ENCODE data around the gene PYY.
"Not testable (repeated sequence)": the region's sequence is repeated elsewhere in the genome, so short reads cannot be mapped to it uniquely, and the experiment has no call there.

PYY gene

DNA sequence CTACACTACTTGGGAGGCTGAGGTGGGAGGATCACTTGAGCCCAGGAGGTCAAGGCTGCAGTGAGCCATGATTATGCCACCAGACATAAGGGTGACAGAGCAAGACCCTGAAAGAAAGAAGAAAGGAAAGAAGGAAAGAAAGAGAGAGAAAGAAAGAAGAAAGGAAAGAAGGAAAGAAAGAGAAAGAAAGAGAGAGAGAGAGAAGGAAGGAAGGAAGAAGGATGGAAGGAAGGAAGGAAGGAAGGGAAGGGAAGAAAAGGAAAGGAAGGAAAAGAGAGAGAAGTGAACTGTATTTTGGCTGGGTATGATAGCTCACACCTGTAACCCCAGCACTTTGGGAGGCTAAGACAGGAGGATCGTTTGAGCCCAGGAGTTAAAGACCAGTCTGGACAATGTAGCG lies 24.3 kb upstream of the PYY start:
- DNase-seq: no peak

DNA sequence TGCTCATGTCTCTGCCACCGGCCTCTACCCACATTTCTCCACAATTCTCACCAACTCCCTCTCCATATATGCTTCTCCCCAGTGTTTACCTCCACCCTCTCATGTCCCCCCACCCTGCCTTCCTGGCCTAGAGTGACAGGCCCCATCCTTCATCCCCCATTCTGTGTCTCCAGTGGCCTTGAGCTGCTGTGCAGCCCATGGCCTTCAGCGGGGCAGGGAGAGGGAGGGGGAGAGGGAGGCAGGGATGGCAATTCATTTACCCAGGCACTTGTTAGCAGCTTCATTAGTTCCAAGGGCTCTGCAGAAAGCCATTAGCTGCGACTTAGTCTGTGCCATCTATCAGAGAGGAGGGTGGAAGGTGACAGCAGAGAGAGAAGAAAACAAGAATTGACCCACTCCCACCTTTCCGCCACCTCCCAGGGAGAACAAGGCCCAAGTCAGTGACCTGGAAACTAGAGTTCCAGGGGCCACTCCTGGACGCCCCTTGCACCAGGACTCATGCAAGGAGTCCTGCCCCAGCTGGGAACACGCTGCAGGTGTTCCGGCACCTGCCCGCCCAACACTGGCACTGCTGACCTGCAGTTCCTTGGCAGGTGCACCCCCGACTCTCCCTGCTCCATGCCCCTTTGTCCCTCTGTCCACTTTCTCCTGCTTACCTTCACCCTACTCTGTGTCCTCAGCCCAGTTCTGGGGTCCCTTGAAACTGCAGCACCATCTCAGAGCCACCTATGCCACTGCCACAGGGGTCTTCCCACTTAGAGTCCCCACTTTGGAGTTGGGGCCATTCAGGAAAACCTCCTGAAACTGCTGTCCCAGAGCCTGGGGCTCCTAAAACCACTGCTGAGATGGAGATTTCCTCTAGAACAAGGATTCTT lies 23.5 kb upstream of the PYY start:
- DNase-seq: no peak

GRCh38 chr17:43975898-43976297 lies 22.2 kb upstream of the PYY start:
- no peak for DNase-seq

GRCh38 chr17:43974382-43975266 lies 20.9 kb upstream of the PYY start:
- no peak for DNase-seq

GRCh38 chr17:43972444-43973212 lies 18.9 kb upstream of the PYY start:
- not testable (repeated sequence) for DNase-seq

- DNase-seq: not testable (repeated sequence)
Measured at GRCh38 chr17:43971436-43971835, 17.7 kb upstream of the PYY start.

DNA sequence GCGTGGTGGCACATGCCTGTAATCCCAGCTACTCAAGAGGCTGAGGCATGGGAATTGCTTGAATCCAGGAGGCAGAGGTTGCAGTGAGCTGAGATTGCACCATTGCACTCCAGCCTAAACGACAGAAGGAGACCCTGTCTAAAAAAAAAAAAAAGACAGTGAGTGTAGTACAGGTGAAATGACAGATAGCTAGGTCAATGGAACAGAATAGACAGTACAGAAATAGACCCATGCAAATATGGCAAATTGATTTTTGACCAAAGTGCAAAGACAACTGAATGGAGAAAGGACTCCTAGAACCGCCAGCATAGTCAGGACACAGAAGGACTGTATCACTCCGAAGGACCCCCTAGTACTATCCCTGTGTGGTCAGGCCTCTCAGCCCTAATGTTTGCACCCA lies 16.6 kb upstream of the PYY start:
- no peak for DNase-seq

- DNase-seq: no peak
Measured at GRCh38 chr17:43967251-43967875, 13.6 kb upstream of the PYY start.

GRCh38 chr17:43966276-43966675 lies 12.5 kb upstream of the PYY start:
- no peak for DNase-seq

GRCh38 chr17:43962479-43962878 lies 8.7 kb upstream of the PYY start:
- DNase-seq: no peak

DNA sequence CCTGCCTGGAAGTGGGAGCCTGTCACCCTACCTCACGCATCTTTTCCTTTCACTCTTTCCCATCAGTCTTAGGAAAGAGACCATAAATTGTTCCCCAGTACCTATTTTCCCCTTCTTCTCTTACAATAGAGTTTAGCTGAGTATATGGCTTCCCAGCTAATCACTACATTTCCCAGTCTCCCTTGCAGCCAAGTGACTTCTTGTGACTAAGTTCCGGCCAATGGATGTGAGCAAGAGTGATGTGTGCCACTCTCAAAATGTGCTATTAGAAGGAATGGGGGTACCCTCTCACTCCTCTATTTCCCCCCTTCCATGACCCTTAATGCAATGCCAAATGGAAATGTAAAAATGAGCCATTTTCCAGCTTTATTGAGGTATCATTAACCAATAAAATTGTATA lies 8.2 kb upstream of the PYY start:
- DNase-seq: no peak

- not testable (repeated sequence) for DNase-seq
Measured at GRCh38 chr17:43961292-43961691, 7.6 kb upstream of the PYY start.

GRCh38 chr17:43958748-43959352 lies 5.1 kb upstream of the PYY start:
- no peak for DNase-seq

GRCh38 chr17:43956222-43956621 lies 2.5 kb upstream of the PYY start:
- DNase-seq: no peak

DNA sequence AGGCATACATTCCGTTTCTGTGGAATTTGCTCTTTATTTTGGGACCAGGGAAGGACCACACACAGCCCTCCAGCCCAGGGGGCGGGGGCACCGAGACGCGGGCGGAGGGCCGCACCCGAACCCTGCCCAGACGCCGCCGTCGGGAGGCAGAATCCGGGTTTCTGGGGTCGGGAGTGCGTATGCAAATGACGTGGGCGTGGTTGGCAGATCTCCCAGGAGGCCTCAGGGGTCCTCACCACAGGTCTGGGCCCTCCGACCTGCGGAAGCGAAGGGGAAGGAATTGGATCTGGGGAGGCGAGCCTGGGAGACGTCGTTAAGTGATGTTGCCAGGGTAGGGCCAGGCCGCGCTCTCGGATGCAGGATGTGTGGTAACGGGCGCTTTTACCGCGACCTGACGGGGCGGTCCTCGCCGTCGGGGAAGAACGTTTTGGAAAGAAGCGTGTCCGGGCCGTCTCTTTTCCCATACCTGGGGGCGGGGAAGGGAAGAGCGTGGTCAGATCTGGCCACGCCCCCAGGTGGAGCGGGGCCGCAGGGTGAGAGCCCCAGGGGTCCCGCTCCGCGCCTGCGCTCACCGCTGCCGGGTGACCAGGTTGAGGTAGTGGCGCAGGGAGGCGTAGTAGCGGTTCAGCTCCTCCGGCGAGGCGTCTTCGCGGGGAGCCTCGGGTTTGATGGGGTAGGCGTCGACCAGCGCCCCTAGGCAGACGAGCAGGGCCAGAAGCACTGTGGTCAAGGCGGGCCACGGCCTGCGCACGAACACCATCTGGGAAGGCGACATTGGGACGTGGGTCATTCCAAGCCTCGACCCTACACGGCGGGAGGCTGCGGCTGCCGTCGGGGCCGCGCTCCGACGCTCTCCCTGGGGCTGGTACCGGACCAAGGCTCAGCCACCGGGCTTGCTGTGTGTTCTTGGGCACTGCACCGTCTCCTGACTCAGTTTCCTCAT lies 745 bp downstream of the PYY start:
- DNase-seq: no peak

DNA sequence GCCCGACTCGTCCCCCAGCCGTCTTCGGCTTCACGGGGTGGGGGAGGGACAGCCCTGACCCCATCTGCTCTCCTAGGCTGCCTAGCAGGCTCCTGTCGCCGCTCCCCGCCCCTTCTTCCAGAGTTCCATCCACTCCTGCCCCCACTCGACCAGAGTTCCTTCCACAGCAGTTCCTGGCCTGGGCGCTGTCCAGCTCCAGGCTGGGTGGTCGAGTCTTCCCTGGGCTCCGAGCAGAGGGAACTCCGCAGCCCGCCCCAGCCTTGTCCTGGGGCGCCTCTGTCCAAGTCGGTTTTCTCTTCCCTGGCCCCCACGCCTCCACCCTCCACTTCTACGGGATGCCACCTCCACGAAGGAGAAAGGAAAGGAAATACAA lies 1.4 kb downstream of the PYY start:
- DNase-seq: no peak

- no peak for DNase-seq
Measured at GRCh38 chr17:43951750-43952149, 2.0 kb downstream of the PYY start.

DNA sequence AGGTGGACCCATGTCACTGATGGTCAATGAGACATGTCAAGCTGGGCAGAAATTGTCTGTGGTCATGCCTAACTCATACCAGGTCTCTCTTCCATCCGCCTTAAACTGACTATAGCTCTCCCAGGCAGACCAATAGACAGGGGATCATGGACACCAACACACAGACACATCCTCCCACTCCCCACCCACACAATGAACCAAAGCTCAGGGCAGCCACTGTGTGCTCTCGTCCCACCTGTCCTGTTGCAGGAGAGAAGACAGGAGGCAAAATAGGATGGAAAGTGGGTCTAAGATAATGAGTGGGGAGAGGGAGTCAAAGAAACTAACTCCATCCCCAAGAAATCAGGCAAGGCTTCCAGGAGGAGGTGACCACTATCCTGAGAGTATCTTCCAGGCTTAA lies 3.2 kb downstream of the PYY start:
- no peak for DNase-seq

DNA sequence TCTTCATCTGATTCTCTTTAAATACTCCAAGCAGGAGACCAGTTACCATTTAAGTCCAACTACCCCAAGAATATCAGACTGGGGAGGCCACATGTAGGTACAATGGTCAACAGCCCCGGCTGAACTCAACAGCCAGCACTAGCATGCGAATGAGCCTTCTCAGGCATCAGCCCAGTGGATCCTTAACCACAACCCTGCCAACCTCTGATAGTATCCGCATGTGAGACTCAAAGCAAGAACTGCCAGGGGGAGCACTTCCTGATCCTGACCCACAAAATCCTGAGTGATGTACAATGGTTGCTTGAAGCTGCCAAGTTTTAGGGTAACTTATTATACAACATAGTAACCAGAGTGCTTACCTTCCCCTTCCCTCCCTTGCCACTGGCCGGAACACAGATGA lies 4.0 kb downstream of the PYY start:
- DNase-seq: no peak

GRCh38 chr17:43946781-43947180 lies 7.0 kb downstream of the PYY start:
- DNase-seq: no peak

All from NCI-H748 treated with DMSO at 0.1 percent for 48 hours (cell line).